A172 (cell line): ENCODE data around the gene PSTPIP1. TPM values are rescaled to one million over a fixed set of nuclear protein-coding genes. Genes with fewer than 3 reads are reported as not detected.
A peak's percentile ranks its signal among the peaks of the same experiment; 100 is the strongest.

Source experiments
- DNase-seq: peaks from one replicate; pipeline ENCODE4 v3.0.0-alpha.2; 2015; ENCODE audit warnings: low spot score
- total RNA-seq: library from RNA; depleted of rRNA; stranded (reverse); fragments of >200 nt; shearing (Covaris generic); gene quantifications from 2 replicates; pipeline ENCODE4 v1.2.3, GENCODE V29; 2014

Gene PSTPIP1
- total RNA-seq, 1 experiment from 2014 or later, result 0.33 TPM

DNA sequence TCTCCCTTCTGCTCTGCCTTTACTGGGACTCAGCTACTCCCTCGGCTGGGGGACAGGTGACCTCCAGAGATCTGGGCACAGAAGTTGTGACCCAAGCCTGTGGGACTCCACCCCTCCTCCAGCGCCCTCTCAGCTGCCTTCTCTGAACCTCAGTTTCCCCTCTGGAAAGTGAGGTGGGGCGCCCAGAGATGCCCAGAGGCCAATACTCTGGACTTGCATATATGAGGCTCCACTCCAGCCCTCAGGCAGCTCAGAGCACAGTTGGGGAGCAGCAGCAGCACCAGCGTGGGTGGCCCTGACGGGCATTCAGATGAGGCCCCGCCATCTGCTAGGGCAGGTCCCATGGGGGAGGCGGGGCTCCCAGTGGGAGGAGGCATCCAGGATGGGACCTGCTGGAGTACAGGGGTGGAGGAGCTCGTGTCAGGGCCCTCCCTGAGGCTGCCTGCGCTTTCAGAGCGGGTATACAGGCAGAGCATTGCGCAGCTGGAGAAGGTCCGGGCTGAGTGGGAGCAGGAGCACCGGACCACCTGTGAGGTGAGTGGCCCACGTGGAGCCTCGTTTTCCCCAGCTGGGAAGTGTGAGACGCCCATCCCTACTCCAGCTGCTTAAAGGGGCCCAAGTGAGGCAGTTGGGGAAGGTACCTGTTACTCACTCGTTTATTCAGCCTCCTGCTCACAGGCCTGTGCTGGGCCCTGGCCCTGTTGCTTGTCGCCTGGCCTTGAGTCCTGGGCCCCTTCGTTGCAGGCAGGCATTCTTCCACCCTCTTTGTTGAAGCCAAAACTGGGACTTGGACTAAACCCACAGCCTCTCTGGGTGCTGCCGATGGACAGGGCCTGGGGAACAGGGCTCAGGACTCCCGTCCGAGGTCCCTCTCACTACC lies 35.4 kb downstream of the PSTPIP1 start:
- no peak for DNase-seq

- DNase-seq, result no peak
These were observed 36.0 kb downstream of the PSTPIP1 start for GRCh38 chr15:77030928-77031375.

DNA sequence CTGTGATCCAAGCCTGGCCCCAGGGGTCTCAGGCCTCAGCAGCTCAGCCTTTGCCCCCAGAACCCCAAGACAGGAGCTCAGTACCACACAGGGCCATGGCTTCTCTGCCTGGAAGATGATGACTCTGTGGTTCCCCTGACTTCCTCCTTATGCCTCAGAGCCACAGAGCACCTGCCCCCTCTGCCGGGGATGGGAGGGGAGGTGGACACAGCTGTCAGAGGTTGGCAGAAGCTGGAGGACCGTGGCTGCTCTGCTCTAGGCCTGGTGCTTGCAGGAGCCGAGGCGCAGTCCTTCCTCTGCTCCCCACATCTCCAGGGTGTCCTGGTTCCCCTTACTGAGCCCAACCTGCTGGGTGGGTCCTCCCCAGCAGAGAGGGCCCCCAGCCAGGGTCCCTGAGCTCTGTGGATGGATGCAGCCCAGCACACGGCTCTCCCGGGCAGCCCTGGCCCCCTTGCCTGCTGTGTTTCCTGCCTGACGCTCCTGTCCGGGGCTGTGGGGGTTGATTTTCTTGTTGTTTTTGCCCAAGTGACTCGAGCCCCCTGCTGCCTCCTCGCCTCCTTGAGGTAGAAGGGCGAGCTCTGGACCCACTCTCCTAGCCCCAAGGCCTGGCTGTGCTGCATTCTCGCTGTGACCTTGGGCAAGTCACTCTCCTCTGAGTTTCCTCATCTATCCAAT lies 36.6 kb downstream of the PSTPIP1 start:
- peak; percentile 23 for DNase-seq

- DNase-seq, result no peak
These were observed 37.2 kb downstream of the PSTPIP1 start for GRCh38 chr15:77032052-77032646.

DNA sequence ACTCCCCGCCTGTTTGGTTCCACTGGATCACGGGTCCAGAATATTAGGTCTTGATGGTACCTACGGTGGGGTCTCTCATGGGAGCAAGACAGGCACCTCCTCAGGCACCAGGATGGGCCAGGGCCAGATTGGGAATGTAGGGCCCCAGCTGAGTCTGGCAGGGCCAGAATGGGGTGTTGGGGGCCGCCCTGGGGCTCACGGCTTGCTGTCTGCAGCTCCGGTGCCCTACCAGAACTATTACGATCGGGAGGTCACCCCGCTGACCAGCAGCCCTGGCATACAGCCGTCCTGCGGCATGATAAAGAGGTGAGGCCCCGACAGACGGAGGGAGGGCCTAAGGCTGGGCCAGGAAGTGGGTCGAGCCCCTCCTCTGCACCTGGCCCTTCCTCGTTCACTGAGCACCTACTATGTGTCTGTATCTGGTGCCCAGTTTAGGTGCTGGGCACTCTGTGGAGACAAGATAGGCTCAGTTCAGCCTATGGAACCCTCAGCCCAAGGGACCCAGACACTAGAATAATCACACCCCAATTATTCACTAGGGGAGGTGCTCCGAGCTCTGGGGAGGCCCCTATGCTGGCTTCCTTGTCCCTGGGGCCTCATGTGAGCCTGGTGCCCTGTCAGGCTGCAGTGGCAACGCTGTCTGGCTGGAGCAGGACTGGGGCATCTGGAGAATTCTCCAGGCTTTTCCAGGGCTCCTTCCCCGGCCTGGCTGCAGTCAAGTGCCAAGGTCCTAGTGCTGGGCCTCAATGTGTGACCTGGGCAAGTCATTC lies 37.9 kb downstream of the PSTPIP1 start:
- DNase-seq, result no peak

GRCh38 chr15:77033417-77033728 lies 38.4 kb downstream of the PSTPIP1 start:
- no peak for DNase-seq

DNA sequence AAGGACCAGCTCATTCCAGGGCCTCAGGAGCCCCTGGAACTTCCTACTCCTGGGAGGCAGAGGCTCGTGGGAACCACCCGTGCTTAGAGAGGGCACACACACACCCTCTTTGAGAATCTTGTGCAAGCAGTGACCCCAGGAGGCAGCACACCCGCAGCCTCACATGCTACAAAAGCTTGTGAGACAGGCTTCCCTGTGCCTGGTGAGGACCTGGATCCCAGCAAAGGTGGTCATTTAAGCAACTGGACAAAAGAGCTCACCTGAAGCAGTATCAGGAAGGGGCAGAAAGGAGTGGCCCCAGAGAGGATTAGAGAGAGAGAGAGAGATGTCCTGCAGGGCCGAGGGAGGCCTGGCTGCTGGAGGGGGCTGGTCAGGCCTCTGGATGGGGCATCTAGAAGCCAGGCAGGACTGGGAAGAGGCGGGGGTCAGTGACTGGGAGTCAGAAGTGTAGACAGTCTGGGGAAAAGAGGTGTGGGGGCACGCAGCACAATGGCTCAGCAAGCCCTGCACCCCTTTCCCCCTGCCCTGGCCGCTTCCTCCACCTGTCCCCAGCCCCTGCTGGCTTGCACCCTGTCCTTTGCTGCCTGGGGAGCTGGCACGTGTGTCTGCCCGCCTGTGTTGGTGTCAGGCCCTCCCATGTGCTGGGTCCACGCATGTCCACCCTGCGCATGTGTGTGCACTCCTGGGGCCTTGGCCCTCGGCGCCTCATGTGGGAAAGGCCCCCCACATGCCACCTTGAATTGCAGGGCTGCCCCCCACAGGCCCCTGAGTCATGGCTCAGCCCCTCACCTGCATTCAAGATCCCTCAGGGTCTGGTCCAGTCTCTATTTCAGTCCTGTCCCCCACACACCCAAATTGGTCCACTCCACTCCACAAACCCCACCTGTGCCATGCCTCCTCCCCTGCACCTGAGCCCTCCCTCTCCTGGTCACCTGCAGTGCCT lies 39.1 kb downstream of the PSTPIP1 start:
- DNase-seq, result no peak

GRCh38 chr15:77034695-77035489 lies 40.0 kb downstream of the PSTPIP1 start:
- DNase-seq, result no peak

- DNase-seq, result no peak
These were observed 40.7 kb downstream of the PSTPIP1 start for GRCh38 chr15:77035584-77035983.

DNA sequence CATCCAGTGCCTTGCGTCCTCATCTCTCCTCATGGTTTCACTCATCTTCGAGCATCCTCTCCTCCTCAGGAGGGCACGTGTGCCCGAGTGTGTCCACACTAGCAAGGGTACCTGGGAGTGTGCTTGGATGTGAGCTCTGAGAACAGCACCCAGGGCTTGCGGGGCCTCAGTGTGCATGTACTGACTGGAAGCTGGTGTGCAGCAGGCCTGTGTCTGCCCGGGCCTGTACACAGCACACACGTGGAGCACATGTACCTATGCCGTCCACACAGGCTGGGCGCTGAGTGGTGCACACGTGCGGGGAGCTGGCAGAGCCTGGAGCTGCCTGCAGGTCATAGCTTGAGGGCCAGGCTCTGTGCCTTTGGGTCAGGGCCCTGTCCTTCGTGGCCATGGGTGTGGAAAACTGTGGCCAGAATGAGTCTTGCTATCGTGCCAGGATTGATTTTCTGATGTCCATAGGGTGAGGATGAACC lies 41.1 kb downstream of the PSTPIP1 start:
- no peak for DNase-seq

DNA sequence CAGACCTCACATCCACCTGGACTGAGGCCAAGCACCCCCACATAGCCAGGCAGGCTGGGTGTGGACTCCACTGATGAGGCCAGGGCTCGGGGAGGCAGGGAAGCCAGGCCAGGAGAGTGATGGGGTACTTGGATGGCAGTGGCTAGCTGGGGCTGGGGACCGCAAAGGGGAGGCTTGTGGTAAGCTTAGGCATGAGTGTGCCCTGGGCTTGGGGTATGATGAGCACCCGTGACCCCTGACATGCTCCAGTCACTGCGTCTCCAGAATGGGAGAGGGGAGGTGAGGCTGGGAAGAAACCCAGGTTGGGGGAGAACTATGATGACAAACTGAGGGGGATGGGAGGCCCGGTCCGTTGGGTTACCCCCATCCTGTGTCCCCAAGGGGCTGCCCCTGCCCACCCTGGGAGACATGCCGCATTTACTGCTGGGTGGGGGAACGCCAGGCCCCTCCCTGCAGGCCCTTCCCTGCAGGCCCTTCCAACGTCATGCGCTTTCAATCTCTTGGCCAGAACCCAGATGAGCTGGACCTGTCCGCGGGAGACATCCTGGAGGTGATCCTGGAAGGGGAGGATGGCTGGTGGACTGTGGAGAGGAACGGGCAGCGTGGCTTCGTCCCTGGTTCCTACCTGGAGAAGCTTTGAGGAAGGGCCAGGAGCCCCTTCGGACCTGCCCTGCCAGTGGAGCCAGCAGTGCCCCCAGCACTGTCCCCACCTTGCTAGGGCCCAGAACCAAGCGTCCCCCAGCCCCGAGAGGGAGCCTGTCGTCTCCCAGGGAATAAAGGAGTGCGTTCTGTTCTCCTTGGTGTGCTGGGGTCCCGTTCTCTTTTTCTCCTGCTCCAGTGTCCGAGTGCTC lies 41.8 kb downstream of the PSTPIP1 start:
- no peak for DNase-seq

DNA sequence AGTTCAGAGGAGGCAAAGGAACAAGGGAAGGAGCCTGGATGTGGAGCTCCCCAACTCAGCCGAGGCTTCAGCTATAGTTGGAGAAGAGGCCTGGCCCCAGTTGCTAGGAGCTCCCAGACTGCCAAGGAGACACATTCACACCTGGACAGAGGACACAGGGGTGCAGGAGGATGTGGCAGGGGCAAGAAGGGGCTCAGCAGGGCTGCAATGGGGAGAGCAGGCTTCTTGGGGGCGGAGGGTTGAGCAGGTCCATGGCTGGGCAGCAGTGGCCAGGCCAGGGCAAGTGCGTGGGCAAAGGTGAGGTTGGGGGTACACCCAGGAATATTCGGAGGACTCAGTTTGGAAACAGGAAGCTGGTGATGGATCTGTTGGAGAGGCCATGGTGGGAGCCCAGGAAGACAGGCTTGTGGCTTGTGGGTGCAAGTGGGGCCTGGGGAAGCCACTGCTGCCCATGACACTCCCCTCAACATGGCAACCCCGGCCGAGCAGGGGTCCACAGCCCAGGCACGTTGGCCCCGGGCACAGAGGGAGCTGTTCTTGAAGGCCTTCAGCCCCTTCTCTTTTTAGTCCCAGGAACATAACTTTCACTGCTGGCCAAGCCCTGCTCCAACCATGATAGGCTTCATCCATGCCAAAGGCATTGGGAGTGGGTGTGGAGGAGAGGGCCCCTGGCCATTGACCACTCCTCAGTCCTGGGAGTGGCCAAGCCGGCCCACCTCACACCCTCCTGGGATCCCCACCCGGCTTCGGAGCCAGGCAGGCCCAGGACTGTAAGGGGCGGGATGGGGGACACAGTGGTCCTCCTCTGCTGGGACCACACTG lies 42.7 kb downstream of the PSTPIP1 start:
- no peak for DNase-seq

- DNase-seq, result no peak
These were observed 43.6 kb downstream of the PSTPIP1 start for GRCh38 chr15:77038312-77039216.

DNA sequence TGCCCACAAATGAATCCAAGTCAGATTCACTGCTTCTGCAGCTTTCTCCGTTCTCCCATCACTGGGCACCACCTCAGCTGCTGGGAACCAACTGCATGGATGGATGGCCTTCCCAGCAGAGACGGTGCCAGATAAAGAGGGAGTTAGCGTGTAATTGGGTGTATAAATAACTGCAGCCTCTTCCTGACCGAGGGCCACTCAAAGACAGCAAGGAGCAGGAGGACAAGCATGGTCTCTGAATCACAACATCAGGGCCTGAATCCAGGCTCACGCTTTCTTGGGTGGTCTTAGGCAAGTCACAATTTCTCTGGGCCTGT lies 44.2 kb downstream of the PSTPIP1 start:
- no peak for DNase-seq

- no peak for DNase-seq
These were observed 44.9 kb downstream of the PSTPIP1 start for GRCh38 chr15:77039848-77040247.

DNA sequence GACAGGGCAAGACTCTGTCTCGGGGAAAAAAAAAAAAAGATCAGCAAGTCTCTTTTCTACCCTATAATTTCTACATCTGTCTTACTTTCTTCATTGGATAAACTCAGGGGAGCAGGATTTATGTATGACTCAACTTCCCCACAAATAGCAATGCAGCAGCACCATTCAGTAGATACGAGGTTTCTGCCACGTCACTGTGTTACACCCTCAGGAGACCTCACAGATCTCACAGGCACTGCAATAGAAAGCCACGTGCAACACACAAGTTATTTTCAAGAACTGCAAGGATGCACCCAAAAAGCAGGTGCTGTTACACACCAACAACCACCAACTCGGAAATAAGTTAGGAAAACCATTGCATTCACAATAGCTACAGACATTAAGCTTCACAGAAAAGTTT lies 45.7 kb downstream of the PSTPIP1 start:
- DNase-seq, result no peak

- no peak for DNase-seq
These were observed 47.5 kb downstream of the PSTPIP1 start for GRCh38 chr15:77042245-77042919.
